Measurements from ENCODE around the gene TMEM175. TPM values are rescaled to one million over a fixed set of nuclear protein-coding genes. Genes with fewer than 3 reads are reported as not detected.

TMEM175 gene
- total RNA-seq, 2 donors from 2014 or later, result 44.1 to 74.6 TPM

GRCh38 chr4:992297-993110 lies 60.2 kb downstream of the TMEM175 start:
- Histone ChIP-seq H3K27me3 (replicated peaks; ENCODE audit: insufficient read depth) (no peaks in the 10 kb centered on the region), H3K9me3 (no peaks in the 10 kb centered on the region), H3K4me1 (replicated peaks) (peaks cover 14% of the 10 kb centered on the region), H3K27ac (peak overlapping the region; percentile 17 to 70), H3K36me3 (no peaks in the 10 kb centered on the region), H3K4me3 (no peak overlapping the region)
- intact Hi-C loops (cut with DNase I), result no loop called here
- no peak for DNase-seq (ENCODE audit: low spot score)
- 55% methylated on average over 15 of the region's 25 CpGs for WGBS
- peak; percentile 41 for TF ChIP-seq POLR2AphosphoS5 (IDR thresholded peaks at IDR 0.05)
- no peak for TF ChIP-seq CTCF (IDR thresholded peaks at IDR 0.05)

- 82% methylated on average over 37 of the region's 37 CpGs for WGBS
- peaks cover 12% of the 10 kb centered on the region for H3K4me1 ChIP-seq (replicated peaks)
- intact Hi-C loops (cut with DNase I), result no loop called here
- peak within 1 kb of the TSS; percentile 17 to 70 for H3K27ac ChIP-seq
- no peaks in the 10 kb centered on the region for H3K9me3 ChIP-seq
- no peak for DNase-seq (ENCODE audit: low spot score)
- H3K4me3 ChIP-seq, result no peak within 1 kb of the TSS
- H3K27me3 ChIP-seq (replicated peaks; ENCODE audit: insufficient read depth), result no peaks in the 10 kb centered on the region
- no peaks in the 10 kb centered on the region for H3K36me3 ChIP-seq
- no peak for TF ChIP-seq POLR2AphosphoS5 (IDR thresholded peaks at IDR 0.05)
- TF ChIP-seq POLR2A (IDR thresholded peaks at IDR 0.05), result no peak
- no peak for TF ChIP-seq CTCF (IDR thresholded peaks at IDR 0.05)
These were observed 61.1 kb downstream of the TMEM175 start, which contains the start of gene SLC26A1 for GRCh38 chr4:993111-994029. Gene SLC26A1 (minus strand): TSS chr4:993404. CDS start chr4:991703, 1,701 bp downstream.

GRCh38 chr4:995311-996026 lies 63.2 kb downstream of the TMEM175 start:
- TF ChIP-seq CTCF (IDR thresholded peaks at IDR 0.05) (no peak), POLR2AphosphoS5 (IDR thresholded peaks at IDR 0.05) (no peak), POLR2A (IDR thresholded peaks at IDR 0.05) (no peak)
- H3K4me1 ChIP-seq (replicated peaks), result peaks cover 12% of the 10 kb centered on the region
- no peaks in the 10 kb centered on the region for H3K36me3 ChIP-seq
- H3K27me3 ChIP-seq (replicated peaks; ENCODE audit: insufficient read depth), result peaks cover 4% of the 10 kb centered on the region
- H3K4me3 ChIP-seq, result no peak overlapping the region
- no peaks in the 10 kb centered on the region for H3K9me3 ChIP-seq
- no peak for DNase-seq (ENCODE audit: low spot score)
- no peak overlapping the region for H3K27ac ChIP-seq
- intact Hi-C loops (cut with DNase I), result no loop called here
- 92% methylated on average over 23 of the region's 23 CpGs for WGBS

GRCh38 chr4:996030-996996 lies 64.1 kb downstream of the TMEM175 start:
- TF ChIP-seq POLR2AphosphoS5 (IDR thresholded peaks at IDR 0.05) (no peak), CTCF (IDR thresholded peaks at IDR 0.05) (no peak), POLR2A (IDR thresholded peaks at IDR 0.05) (no peak)
- no peak for DNase-seq (ENCODE audit: low spot score)
- no peak overlapping the region for H3K4me3 ChIP-seq
- H3K27me3 ChIP-seq (replicated peaks; ENCODE audit: insufficient read depth), result peaks cover 10% of the 10 kb centered on the region
- no peaks in the 10 kb centered on the region for H3K36me3 ChIP-seq
- H3K9me3 ChIP-seq, result no peaks in the 10 kb centered on the region
- intact Hi-C loops (cut with DNase I), result no loop called here
- no peak overlapping the region for H3K27ac ChIP-seq
- H3K4me1 ChIP-seq (replicated peaks), result peaks cover 12% of the 10 kb centered on the region
- 62% methylated on average over 15 of the region's 15 CpGs for WGBS

All from prostate gland (tissue), 2 donors.